T-helper 9 cell (primary cell): Measurements from ENCODE around the gene CYTH3.
"Not testable (repeated sequence)": the region's sequence is repeated elsewhere in the genome, so short reads cannot be mapped to it uniquely, and the experiment has no call there.

Experiments
- DNase-seq: peaks from one replicate; pipeline ENCODE4 v3.0.0-alpha.2; 2020

Gene CYTH3

DNA sequence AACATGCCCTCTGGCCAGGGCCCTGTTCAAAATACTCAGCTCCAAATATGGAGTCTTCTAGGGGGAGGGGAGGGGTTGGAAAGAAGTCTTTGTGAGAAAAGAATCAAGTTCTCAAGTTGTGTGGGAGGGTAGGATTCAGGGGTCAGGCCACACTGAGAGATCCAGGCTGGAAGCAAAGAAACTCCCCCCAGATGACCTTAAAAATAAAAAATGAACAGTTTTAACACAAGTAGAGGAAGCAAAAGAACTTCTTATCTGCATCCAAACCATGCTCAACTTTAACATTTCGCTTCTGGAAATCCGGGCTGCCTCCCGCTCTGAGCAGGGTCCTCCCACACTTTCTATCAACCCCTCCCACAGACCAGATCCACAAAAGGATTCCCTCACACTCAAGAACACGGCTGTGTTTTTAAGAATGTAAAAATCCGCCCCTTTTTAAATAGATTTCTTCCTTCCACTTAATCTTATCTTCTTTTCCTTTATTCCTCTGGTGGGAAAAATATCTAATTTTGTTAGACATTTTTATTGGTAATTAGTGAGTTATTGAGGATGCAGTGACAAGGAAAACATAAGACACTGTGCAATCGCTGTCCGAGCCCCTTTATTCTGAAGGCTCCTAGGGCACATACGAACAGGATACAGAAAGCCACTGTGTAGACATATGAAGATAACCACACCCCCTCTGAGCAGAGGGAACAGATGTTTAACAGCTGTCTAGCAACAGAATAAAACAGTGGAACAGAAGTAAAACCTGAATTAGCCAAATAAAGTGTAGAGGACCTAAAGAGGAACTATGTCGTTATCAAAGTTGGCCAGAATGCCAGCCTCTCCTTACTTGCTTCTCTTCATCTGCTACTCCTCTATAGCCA lies 43.8 kb downstream of the CYTH3 start:
- no peak for DNase-seq

DNA sequence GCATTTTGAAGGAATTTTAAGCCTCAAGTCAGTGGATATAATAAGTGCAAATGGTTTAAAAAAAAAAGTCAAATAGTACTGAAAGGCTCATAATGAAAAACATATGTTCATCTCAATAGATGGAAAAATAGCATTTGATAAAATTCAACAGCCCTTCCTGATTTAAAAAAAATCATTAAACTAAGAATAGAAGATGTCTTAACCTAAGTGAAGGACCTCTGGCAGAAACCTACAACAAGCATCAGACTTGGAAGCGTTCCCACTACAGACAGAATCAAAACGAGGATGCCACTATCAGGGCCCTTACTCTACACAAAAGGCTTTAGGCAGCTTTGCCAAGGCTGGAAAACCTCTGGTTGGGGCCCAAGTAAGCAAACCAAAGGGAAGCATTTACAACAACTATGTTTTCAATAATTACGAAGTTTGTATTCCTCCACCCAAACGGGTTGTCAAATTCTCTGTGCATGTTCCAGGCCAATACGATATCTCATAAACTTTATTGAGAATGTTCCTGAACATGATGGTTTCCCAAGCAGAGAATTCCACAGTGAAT lies 45.1 kb downstream of the CYTH3 start:
- no peak for DNase-seq

DNA sequence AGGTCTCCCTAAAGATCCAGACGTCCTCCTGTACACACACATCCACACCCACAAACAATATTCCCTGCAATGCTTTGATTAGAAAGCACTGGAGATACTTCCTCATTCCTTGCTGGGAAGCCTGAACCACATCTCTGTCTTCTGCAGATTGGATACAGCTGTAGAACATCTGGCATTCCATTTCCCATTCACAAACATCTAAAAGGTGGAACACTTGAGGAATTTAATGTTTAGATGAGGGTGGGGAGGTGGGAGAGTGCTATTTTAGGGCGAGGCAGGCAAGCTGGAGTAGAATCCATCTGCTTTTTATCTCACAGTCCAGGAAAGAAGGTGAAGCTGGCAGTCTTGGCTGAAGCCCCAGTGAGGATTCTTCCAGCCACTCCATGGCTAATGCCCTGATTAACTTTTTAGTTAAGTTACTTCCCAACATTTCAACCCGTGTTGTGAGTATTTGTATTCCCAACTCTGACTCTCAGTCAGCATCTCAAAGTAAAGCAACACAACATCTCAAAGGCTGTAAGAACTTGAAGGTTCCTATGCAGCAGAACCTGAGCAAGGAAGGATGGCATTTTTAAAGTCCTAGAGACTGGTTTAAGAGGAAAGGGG lies 46.1 kb downstream of the CYTH3 start:
- DNase-seq, result no peak

DNA sequence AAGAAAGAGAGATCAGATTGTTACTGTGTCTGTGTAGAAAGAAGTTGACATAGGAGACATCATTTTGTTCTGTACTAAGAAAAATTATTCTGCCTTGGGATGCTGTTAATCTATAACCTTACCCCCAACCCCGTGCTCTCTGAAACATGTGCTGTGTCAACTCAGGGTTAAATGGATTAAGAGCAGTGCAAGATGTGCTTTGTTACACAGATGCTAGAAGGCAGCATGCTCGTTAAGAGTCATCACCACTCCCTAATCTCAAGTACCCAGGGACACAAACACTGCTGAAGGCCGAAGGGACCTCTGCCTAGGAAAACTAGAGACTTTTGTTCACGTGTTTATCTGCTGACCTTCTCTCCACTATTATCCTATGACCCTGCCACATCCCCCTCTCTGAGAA lies 49.0 kb downstream of the CYTH3 start:
- DNase-seq, result not testable (repeated sequence)

DNA sequence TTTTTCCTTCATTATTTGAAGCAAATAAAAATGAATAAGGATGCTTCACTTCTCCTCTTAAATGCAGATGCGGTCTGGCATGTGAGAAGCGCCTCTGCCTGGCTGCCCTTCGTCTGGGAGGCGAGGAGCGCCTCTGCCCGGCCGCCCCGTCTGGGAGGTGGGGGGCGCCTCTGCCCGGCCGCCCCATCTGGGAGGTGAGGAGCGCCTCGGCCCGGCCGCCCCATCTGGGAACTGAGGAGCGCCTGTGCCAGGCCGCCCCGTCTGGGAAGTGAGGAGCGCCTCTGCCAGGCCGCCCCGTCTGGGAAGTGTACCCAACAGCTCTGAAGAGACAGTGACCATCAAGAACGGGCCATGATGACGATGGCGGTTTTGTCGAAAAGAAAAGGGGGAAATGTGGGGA lies 49.4 kb downstream of the CYTH3 start:
- not testable (repeated sequence) for DNase-seq

DNA sequence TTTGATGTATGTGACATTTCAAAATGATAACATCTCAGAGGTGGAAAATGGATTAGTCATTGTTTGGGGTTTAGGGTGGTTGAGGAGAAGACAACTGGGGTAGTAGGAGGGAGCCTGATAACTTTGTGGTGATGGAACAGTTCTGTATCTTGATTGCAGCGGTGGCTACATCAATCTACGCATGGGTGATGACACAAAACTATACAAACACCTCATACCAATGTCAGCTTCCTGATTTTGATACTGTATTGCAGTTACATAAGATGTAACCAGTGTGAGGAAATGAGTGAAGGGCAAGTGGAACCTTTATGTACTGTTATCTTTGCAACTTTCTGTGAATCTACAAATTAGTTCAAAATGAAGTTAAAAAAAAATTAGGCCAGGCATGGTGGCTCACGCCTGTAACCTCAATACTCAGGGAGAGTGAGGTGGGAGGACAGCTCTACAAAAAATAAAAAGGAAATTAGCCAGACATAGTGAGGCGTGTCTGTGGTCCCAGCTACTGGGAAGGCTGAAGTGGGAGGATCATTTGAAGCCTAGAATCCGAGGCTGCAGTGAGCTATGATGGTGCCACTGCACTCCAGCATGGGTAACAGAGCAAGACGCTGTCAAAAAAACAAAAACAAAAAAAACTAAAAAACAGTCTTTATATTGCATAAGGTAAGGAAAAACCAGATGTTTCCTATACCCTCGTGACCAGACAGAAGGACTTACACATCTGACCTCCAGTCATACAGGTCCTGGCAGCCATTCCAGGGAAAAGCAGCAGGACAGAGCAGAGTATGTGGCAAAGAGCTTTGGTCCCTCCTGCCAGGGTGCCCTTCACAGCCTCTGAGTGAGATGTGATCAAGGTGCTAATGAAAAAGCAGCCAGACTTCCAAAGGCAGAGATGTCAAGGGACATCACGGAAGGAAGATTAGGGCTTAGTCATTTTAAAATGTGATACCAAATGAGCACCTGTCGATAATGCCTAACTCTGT lies 50.8 kb downstream of the CYTH3 start:
- DNase-seq, result no peak

DNA sequence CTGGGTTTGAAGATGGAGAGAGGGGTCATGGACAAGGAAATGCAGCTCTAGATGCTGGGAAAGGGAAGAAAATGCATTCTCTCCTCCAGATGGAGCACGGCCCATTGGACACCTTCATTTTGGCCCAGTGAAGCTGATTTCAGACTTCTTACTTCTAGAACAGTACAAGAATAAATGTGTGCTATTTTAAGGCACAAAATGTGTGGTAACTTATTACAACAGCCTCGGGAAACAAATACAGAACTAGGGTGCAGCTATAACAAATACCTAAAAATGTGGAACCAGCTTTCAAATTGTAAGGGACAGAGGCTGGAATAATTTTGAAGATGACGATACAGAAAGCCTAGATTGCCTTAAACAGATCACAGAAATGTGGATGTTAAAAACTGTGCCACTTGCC lies 54.1 kb downstream of the CYTH3 start:
- DNase-seq, result no peak

DNA sequence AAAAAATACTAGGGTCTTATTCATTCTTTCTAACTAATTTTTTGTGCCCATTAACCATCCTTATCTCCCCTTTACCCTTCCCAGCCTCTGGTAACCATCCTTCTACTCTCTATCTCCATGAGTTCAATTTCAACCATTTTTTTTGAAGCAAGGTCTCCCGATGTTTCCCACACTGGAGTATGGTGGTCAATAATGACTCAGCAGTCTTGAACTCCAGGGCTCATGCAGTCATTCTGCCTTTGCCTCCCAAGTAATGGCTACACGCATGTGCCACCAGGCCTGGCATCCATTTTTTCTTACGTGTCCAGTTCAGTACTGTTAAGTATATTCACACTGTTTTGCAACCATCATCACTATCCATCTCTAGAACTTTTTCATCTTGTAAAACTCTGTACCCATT lies 60.4 kb downstream of the CYTH3 start:
- no peak for DNase-seq

DNA sequence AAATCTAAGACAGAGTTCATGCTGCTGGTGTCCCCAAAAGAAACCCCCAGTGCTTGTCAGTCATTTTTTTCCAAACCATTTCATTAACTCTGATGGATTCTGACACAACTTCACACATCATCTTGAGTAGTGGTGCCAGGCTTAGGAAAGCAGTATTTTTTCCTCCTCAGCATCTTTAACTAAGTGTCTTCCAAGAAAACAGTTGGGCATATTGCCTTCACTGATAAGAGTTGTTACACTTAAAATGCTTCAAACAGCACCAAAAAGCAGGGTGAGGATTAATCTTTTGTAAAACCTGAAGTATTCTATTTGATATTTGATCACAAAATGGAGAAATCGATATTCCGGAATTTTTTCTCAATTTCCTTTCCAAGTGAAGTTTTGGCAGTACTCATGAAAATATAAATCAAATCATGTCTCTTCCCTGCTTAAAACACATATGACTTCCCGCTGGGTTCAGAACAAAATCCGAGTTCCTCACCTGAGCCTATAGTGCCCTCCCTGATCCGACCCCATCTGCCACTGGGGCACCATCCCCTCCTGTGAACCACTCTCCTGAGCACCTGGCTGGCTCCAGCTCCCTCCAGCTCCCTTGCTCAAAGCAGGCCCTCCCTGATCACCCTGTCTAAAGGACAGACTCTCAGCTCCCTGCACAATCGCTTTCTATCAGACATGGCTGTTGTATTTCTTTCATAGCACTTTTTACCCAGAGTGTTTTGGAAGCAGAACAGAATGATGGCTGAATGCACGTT lies 61.6 kb downstream of the CYTH3 start:
- no peak for DNase-seq

DNA sequence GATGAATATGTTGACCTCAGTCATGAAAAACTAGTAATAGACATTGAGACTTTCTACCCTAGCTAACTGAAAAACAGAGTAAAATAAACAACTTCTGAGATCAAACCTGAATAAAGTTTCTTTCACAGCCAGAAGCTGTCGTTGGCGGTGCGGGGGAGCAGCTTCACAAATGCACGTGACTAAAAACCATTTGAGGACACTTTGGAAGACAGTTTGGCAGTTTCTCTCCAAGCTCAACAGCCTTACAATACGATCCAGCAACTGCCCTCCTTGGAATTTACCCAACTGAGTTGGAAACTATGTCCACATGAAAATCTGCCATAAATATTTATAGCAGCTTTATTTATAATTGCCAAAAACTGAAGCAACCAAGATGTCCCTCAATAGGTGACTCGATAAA lies 63.1 kb downstream of the CYTH3 start:
- no peak for DNase-seq

DNA sequence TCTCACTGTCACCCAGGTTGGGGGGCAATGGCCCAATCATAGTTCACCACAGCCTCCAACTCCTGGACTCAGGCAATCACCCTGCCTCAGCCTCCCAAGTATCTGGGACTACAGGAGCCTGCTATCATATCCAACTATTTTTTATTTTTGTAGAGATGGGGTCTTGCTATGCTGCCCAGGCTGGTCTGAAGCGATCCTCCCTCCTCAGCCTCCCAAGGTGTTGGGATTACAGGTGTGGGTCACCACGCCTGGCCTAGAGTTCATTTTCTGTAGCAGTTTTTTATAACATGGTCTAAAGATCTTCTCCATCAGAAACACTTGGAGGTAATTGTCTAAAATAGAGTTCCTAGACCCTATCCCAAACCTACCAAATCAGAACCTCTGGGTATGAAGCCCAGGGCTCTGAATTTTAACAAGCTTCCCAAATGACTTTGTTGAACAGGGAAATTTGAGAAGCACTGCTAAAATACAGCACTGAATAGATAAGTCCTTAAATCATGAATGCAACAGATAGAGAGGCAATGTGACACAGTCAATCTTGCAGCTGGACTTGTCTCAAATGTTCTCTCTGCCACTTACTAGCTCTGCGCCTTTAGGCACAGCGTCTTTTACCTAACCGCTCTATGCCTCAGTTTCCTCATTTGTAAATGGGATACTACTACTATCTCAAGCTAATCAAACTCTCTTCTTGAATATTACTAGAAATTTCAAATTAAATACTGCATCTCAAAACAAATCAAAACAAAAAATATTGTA lies 63.7 kb downstream of the CYTH3 start:
- DNase-seq, result no peak

DNA sequence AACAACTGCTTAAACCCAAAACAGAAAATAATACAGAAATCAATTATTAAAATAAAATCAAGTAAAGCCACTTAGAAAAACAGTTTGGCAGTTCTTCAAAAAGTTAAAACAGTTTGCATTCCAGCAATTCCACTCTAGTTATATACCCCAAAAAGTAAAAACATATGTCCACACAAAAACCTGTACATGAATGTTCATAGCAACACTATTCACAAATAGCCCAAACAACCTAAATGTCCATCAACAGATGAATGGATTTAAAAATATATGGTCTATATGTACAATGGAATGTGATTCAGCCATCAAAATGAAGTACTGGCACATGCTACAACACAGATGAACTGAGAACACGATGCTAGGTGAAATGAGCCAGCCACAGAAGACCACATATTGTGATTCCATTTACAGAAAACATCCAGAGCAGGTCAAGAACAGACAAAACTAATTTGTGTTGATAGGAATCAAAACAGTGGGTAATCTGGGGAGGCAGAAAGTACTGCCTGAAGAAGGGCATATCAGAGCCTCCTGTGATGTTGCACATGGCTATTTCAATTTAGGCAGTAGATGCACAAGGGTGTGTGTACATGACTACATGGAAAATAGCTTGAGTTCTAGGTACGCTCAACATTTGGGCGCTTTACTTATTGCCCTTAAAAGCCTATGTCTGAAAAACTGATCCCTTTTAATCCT lies 66.3 kb downstream of the CYTH3 start:
- no peak for DNase-seq

DNA sequence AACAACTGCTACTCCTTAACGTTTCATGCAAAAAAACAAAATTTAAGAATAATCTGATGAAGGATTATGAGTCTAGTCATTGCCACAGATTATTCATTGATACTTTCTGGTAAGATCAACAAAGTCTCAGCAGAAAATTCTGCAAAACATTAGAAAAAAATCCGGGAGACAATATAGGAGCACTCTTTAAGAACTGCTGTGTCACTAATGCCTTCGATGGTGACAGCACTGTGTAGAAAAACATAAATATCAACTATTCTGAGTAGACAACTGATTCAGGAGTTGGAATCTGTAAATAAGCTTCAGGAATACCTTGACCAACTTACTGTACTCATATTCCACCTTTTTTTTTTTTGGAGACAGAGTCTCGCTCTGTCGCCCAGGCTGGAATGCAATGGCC lies 69.0 kb downstream of the CYTH3 start:
- DNase-seq, result no peak

DNA sequence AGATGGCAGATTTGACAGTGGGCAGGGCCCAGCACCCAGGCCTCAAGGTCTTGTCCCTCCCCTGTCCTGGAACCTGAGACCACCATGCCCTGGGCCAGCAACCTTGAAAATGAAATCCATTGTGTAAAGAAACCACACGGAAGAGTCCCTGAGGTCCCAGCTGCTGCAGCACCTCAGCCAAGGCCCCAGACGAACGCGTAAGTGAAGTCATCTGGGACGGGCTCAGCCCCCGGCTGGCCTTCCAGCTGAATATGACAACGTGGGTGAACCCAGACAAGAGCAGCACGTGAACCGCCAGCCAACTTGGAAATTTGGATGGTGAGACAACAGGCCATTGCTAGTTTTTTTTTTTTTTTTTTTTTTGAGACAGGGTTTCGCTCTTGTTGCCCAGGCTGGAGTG lies 70.3 kb downstream of the CYTH3 start:
- no peak for DNase-seq

DNA sequence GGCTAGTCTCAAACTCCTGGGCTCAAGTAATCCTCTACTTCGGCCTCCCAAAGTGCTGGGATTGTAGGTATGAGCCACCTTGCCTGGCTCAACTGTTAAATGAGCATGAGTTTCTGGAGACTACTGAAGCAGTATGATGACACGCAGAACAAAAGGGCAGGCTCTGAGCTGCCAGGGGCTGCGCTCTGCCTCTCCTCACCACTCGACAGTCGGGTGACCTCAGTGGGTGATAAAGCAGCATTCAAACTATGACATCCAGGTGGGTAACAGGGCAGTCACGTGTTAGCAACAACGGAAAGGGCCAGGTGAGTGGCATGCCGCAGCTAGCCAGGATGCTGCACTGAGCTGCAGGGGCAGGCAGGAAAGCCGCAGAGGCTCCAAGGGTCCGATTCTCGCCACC lies 71.5 kb downstream of the CYTH3 start:
- DNase-seq, result no peak

DNA sequence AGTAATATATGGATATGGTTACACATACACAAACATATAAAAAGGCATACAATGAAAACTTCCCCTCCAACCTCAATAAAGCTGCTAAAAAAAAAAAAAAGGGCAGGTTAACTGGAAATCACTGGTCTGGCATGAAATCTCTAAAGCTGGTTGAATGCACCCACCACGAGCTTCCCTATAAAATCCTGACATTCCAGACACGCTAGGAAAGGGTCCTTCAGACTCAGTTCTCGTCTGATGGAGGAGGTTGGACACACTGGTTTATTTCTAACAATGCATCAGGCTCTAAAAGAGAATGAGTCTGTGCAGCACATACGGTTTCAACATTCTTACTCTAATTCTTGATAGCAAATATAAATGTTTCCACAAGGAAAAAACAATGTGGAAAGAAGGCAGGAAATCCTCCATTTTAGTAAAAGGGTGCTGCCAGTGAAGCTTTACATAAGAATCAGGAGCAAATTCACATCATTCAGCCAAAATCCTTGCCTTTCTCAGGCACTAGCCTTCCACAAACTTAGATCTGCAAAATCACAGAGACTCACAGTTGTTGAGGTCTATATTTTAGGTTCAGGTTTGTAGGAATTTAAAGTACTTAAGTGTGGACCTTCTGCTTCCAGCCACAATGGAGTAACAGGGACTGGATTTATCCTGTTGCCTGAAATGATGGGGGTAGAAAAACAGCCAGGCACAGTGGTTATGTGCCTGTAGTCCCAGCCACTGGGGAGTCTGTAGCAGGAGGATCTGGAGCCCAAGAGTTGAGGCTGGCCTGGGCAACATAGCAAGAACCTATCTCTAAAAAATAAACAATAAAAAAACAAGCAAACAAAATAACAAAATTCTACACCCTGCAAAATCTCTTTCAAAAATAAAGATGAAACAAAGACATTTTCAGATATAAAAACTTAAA lies 73.5 kb downstream of the CYTH3 start:
- no peak for DNase-seq

DNA sequence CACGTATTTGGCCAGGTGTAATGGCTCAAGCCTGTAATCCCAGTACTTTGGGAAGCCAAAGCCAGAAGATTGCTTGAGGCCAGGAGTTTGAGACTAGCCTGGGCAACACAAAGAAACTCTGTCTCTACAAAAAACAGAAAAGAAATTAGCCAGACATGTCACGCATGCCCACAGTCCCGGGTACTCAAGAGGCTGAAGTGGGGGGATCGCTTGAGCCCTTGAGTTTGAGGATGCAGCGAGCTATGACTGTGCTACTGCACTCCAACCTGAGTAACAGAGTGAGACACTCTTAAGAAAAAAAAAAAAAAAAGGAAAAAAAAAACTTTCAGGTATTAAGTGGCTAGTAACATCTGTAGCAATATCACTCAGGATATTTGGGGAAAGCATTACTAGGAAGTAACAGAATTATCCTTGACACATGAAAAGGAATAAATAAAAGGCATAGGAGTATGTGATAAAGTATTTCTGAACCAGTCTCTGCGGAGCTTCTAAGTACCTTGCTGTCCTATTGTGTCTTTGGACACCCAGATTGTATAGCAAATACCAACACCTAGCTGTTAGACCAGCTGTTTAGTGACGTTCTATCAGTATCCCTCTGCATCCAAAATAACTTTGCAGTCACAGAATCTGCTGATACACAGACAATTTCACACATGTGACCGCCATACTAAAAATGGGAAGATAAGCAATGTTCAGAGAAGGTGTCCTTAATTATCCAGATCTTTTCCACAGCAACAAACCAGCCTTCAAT lies 74.4 kb downstream of the CYTH3 start:
- no peak for DNase-seq

DNA sequence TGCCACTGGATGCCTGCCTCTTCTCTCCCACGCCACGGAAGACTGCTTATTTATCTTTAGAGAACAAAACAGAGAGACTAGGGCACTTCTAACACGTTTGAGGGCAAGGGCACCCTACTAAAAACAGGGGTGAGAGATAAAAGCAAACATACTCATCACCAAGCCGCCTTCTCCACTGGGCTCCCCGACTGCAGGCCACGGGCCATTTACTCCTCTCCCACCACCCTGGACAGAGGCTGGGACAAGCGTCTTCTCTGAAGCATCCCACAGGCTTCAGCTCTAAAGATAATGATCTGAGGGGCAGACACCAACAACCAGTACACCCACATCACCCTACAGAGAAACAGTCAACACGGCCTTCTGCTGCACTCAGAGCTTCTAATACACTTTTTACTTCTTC lies 78.7 kb downstream of the CYTH3 start:
- DNase-seq, result no peak

DNA sequence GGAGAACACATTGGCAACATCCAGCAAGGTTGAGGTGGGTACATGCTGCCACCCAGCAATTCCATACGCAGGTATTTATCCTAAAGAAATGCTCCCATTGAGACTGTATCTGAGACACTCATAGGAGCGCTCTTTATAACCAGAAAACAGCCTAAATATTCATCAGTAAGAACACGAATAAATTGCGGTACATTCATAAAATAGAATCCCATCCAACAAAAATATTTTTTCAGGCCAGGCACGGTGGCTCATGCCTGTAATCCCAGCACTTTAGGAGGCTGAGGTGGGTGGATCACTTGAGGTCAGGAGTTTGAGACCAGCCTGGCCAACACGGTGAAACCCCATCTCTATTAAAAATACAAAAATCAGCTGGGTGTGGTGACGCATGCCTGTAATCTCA lies 81.9 kb downstream of the CYTH3 start:
- not testable (repeated sequence) for DNase-seq
